Activated naive CD8-positive, alpha-beta T cell treated with anti-CD3 and anti-CD28 coated beads, Interleukin-2, amount 50 U/mL, for 16 hours (primary cell): ENCODE measurements around the gene BSDC1.
"Not testable (repeated sequence)": the region's sequence is repeated elsewhere in the genome, so short reads cannot be mapped to it uniquely, and the experiment has no call there.

Experiments used
- DNase-seq: peaks from one replicate; pipeline ENCODE4 v3.0.0-alpha.2; 2020; ENCODE audit warnings: low read depth, low spot score

The BSDC1 gene, protein sequence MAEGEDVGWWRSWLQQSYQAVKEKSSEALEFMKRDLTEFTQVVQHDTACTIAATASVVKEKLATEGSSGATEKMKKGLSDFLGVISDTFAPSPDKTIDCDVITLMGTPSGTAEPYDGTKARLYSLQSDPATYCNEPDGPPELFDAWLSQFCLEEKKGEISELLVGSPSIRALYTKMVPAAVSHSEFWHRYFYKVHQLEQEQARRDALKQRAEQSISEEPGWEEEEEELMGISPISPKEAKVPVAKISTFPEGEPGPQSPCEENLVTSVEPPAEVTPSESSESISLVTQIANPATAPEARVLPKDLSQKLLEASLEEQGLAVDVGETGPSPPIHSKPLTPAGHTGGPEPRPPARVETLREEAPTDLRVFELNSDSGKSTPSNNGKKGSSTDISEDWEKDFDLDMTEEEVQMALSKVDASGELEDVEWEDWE

DNA sequence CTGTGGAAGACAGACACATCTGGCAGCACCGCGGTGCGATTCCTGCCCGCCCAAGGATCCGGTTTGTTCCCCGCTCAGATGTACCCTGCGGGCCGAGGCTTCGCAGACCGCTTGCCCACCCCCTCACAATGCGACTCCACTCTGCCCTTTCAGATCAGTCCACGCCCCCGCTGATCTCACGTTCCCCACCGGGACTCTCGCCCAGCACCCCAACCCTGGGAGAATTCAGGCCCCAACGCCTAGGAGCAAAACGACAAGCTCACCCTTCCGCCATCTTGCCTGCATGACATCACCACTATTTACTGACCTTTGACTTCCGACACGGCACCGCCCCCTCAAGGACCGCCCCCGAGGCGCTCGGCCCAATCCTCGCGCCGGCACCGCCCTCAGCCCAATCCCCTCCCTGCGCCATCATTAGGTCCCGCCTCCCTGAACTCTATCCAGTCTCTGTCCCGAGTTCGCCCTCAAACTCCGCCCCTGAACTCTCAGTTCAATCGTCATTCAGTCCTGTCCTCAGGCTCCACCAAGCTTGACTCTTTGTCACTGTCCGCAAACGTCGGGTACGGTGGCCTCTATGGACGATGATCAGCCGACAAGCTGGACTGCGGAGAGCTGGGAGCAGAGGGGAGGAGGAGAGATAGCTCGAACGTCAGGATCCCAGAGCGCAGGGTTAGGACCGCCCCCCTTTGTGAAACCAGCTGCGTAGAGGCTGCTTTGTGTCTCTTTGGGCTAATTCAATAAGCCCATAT lies at the start of gene BSDC1:
Gene BSDC1 (minus strand): TSS at position 301 of the 749 bp plus-strand sequence. CDS start 27 bp downstream, at position 274.
- DNase-seq, result peak; percentile 99

- not testable (repeated sequence) for DNase-seq
Measured at GRCh38 chr1:32441467-32441866, 47.2 kb upstream of the BSDC1 start.

DNA sequence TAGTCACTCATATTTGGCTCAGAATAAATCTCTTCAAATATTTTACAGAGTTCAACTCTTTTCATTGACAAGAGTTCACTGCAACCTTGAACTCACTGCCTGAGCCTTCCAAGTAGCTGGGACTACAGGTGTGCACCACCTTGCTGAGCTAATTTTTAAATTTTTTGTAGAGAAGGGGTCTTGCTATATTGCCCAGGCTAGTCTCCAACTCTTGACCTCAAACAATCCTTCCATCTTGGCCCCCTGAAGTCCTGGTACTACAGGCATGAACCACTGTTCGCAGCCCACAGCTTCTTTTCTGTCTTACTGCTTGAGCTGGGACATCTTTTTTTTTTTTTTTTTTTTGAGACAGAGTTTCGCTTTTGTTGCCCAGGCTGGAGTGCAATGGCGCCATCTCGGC lies 44.5 kb upstream of the BSDC1 start:
- DNase-seq, result not testable (repeated sequence)

- no peak for DNase-seq
Measured at GRCh38 chr1:32438136-32438535, 43.9 kb upstream of the BSDC1 start.

DNA sequence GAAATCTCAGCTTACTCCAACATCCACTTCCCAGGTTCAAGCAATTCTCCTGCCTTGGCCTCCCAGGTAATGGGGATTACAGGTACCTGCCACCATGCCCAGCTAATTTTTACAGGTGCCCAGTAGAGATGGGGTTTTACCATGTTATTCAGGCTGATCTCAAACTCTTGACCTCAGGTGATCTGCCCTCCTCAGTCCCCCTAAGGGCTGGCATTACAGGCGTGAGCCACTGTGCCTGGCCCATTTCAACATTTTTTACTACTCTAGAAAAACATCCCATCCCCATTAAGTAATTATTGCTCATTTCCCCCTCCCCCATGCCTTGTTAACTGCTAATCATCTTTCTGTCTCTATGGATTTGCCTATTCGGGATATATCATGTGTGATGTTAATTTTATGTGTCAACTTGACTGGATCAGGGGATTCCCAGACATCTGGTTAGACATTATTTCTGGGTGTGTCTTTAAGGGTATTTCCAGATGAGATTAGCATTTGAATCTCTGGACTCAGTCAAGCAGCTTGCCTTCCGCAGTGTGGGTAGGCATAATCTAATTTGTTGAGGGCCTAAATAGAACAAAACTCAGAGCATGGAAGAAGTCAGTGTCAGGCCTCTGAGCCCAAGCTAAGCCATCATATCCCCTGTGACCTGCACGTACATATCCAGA lies 37.6 kb upstream of the BSDC1 start:
- DNase-seq, result no peak

DNA sequence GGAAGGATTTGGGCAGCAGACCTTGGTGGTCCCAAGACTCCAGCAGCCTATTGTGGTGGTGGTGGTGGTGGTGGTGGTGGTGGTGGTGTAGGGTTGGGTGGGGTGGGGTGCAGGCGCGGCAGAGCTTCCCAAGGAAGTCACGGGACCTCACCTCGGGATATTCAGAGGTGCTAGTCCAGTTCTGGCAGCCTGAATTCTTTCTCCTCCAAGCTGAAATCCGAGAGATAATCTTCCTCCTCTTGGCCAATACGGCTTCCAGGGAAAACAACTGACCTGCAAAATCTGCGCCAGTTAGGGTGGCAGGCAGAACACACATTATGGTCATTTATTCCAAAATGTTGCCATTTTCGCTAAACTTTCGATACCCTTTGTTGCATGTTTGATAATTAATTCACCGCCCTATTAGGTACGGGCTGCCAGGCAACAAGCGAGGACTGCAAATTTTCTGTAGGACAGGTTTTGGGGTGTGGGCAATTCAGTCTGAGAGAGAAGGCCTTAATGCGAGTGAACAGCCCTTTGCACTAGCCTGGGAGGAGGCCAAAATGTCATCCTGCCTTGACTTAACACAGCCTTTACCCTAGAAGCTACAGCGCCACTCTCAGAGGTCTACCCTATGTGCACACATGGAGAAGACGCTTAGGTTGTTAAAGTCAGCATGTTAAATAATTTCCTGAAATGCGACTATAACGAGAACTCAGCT lies 33.2 kb upstream of the BSDC1 start:
- no peak for DNase-seq

GRCh38 chr1:32426489-32427255 lies 32.4 kb upstream of the BSDC1 start:
- no peak for DNase-seq

- no peak for DNase-seq
Measured at GRCh38 chr1:32421775-32422174, 27.5 kb upstream of the BSDC1 start.

DNA sequence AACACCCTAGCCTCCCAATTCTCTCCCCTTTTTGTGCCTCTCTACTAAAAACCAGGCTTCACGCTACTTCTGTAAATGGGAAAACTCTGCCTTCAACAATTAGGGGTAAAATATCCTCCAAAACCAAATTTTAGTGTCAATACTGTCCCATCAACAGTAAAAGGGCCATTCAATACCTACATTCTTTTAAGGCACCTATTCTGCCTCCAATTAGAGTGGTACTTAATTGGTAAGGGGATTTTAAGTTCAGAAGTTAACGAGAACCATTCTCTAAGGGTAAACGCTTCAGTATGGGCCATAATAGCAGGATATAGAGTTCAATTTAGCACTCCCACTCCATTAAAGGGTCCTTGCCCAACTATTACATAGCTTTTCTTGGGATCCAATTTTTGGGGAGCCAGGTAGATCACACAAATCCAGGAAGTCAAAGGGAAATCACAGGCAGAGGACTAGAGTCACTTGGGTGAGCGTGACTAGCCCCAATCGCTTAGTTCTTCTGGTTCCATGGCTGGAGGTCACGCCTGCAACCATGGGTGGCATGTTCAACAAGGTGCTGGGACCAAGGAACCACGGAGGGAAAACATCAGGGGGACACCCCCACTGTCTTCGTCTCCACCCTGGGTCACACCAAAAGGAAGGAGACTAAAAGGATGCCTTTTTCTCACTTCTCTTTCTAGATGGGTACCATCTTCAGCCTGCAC lies 20.1 kb upstream of the BSDC1 start:
- no peak for DNase-seq

GRCh38 chr1:32413507-32414185 lies 19.4 kb upstream of the BSDC1 start:
- peak; percentile 47 for DNase-seq

DNA sequence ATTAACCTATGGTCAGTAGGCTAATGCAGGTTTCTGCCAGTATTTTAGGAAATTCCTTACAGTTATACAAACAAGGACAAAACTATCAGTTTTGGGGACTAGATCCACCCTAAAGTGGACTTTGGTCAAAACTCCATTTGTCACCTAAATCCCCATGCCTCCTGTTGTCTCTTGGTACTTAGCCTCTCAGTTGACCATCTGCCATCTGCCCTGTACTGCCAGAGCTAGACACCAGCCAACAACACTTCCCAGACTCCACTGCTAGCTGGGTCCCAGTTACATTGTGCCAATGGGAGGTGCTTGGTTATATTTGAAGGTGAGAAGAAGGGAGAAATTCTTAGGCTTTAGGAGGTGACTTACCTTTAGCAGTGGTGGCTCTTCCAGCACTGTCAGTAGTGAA lies 17.0 kb upstream of the BSDC1 start:
- no peak for DNase-seq

DNA sequence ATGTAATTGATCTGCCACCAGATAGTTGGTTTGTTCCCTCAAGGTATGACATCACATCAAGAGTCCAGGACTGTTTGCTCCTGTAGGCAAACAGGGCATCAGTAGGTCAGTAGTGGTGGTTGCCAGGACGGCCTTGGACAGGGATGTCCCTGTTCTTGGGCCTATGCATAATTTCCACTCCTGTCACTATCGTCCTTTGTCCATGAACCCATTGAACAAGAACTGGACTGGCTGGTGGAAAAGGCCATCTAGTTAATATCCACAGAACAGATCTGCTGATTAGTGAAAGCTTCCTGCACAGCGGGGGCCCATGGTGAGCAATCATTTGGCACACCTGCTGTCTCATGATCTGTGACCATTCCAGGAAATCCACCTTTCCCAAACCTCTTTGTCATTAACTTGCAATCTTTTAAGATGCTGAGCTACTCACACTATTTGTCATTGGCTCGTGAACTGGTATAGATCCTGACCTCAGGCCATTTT lies 12.4 kb upstream of the BSDC1 start:
- no peak for DNase-seq

DNA sequence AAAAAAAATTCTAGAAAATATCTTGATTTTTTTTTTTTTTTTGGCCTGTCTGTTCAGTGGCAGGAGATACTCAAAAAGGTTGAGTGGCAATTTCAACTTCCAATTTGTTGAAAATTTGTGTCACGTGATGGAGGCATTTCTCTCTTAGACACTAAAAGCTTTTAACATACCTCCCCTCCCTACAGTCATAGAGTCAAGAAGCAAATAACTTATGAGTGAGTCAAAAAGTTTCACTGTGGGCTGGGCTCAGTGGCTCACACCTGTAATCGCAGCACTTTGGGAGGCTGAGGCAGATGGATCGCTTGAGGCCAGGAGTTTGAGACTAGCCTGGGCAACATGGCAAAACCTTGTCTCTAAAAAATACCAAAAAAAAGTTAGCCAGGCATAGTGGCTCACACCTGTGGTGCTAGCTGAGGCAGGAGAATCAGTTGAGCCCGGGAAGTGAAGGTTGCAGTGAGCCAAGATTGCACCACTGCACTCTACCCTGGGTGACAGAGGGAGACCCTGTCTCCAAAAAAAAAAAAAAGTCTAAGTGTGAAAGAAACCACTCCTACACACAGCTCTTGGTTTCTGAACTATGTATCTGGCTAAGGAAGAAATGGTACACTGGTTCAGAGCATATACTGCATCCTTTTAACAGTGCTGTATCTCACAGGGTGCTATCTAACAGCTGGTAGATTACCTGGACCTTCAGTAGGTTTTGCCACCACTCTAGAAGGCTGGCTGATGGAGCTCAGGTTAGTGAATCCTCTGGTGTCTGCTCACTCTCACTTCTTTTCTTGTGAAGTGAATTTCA lies 11.6 kb upstream of the BSDC1 start:
- DNase-seq, result no peak

- DNase-seq, result no peak
Measured at GRCh38 chr1:32404946-32405345, 10.7 kb upstream of the BSDC1 start.

DNA sequence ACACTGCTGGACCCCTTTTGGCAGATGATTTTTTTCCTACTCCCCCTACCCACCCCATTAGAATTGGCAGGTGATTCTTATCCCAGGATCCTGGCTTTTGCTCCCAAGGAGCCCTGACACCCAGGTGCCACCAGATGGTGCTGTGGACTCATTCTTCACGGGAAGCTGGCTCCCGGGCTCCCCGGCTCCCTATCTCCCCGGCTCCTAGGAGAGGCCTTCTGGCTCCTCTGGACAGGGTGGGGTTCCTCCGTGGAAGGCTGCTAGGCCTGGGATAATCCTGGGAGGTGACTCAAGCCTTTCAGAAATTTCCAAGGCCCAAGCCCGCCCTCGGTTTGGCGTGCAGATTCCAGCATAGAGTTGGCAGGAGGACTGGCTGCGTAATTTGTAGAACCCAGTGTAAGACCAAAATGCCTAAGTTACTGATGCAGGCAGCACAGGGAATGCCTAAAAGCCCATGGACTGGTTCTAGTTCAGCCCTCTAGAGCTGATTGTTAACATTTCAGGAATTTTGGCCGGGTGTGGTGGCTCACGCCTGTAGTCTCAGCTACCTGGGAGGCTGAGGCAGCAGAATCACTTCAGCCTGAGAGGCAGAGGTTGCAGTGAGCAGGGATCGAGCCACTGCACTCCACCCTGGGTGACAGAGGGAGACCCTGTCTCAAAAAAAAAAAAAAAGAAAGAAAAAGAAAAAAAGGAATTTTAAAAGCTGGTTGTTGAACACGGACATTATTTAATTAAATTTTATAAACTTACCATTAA lies 6.8 kb upstream of the BSDC1 start:
- peak; percentile 8 for DNase-seq

- no peak for DNase-seq
Measured at GRCh38 chr1:32399843-32400242, 5.6 kb upstream of the BSDC1 start.

- no peak for DNase-seq
Measured at GRCh38 chr1:32398401-32398800, 4.2 kb upstream of the BSDC1 start.

GRCh38 chr1:32396524-32396923 lies 2.3 kb upstream of the BSDC1 start:
- not testable (repeated sequence) for DNase-seq
